HG02981 (cell line): ENCODE data around the gene SLC40A1.

Experiments used
- ATAC-seq: cut with Tn5 transposase; IDR thresholded peaks from one replicate; pipeline ENCODE4 v1.9.1; 2021; ENCODE audit warnings: mild to moderate bottlenecking, moderate library complexity; ENCODE audit not compliant: unreplicated experiment

SLC40A1 gene

DNA sequence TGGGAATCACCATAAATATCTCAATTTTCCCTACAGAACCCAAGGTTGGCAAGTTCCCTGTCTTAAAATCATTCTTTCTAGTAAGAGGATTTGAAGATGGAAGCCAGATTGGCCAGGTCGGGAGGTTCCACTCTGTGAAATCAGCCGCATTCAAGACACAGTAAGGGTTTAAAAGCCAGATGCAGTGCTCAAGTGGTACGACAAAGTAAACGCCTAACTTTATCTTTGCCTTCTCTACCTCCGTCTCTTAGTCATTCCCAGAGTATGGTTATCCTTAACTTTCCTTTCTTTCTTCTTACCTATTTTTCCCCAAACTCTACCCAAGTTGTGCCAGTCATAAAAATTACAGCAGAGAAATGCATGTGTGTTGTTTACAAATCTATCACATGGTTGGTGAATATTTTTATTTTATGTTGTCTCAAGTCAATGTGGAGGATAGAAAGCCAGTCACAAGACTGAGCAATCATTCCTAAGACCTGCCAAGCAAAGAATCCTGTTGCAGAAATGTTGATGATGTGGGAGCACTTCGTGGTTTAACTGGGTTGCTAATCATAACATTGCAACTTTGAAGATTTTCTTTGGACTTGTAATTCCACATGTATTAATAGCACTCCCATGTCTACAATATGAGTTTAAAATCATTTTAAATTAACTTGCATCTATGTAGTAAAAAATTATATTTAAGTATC, 62.6 kb downstream of the SLC40A1 start:
- ATAC-seq, result no peak

DNA sequence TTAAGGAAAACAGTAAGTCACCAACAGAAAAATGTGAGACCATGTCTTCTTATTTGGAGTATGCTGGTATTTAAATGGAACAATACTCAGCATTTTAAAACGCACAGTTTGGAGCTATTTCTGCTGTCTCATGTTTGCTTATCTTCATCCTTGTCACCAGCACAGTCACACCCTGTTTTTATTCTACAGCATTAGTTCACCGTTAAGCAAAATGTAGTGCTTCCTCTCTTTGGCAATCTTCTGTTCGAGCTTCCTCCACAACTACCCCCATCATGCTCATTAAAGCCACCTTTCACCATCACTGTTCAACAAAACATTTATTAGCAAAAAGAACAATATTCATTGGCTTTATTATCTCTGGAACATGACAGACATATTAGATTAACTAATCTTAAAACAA, 64.0 kb downstream of the SLC40A1 start:
- no peak for ATAC-seq

DNA sequence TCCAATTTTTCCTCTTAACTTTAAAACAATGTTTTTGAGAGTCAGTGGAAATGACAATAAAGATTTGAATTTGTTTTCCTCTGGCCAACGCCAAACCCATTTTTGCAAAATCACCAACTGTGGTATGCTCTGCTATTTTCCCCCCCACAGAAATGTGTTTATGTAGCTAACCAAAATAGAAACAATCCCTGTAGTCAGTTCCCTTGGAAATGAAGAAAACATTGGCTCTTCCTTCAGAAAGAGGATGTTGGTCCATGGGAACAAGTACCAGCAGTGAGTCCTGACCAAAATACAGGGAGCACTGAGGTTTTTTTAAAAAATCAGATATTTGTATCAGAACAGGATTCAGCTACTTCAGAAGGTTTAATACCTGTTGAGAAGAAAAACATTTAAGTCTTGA, 65.3 kb downstream of the SLC40A1 start:
- ATAC-seq, result no peak

GRCh38 chr2:189514104-189514503, 66.5 kb downstream of the SLC40A1 start:
- no peak for ATAC-seq

DNA sequence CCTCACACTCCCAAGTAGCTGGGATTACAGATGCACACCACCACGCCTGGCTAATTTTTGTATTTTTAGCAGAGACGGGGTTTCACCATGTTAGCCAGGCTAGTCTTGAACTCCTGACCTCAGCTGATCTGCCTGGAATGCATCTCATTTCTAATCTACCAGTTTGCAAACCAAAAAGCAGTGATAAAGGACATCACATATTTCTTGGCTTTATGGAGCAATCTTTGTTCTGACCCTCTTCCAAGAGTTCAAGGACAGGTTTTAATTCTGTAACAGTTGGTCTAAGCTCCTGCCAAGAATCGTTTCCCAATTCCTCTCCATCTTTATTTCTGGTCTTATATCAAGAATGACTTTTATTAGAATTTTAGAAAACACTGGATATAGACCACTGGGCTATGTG, 67.7 kb downstream of the SLC40A1 start:
- ATAC-seq, result no peak

- no peak for ATAC-seq
These were observed 68.6 kb downstream of the SLC40A1 start for GRCh38 chr2:189511960-189512319.

DNA sequence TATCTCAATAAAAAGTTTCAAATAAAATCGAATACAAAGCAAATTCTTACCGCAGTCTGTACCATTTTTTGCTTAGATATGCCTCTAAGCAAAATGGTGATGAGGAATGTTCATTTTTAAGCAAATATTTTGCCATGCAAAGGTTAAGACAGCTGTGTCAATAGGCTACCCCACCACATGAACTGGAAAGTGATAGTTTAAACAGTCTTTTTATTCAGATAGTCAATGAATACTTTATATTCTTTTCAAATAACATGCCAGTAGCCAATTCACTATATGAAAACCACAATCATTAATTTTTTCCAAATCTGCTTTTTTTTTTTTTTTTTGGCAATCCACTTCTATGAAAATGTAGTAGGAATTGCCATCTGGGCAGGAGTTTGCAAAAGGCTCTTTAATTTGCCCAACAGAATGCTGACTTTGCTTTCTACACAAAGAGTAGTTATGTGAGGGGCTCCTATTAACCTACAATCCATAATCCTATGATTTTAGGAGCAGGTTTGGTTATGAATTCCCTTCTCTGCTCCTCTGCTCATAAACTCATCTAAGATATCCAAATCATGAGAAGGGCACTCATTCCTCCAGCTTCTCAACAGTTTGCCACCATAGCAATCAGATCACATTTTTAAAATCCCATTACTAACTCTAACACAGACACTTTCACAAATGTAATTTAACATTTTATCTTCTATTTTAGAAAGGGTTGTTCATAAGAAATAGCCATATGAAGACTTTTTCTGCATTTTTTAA, 69.2 kb downstream of the SLC40A1 start:
- no peak for ATAC-seq
